CD4-positive, CD25-positive, alpha-beta regulatory T cell (primary cell): ENCODE results near the gene LRRC74A. TPM values are rescaled to one million over a fixed set of nuclear protein-coding genes. Genes with fewer than 3 reads are reported as not detected.
"Not testable (repeated sequence)": the region's sequence is repeated elsewhere in the genome, so short reads cannot be mapped to it uniquely, and the experiment has no call there.

Experiments used
- ATAC-seq, 2 donors: fragments of 150-1000 bp; cut with Tn5 transposase; one replicate each; pipeline ENCODE4 v1.10.0; 2021; ENCODE audit warnings: low read depth in 2 of 2, moderate number of reproducible peaks in 2 of 2, moderate library complexity in 1 of 2
- DNase-seq, 3 donors: peaks; one replicate each; pipeline versions ENCODE4 v3.0.0 to v3.0.0-alpha.2; 2012 to 2022; ENCODE audit warnings: mixed read lengths in 1 of 3
- H3K27ac ChIP-seq: one replicate; pipeline ENCODE4 v1.7.0; 2013; ENCODE audit warnings: mild to moderate bottlenecking, low read length; ENCODE audit not compliant: insufficient read depth, poor library complexity, severe bottlenecking
- H3K27me3 ChIP-seq: one replicate; pipeline ENCODE4 v1.7.0; 2013; ENCODE audit warnings: low read length; ENCODE audit not compliant: control insufficient read depth, insufficient read depth
- H3K36me3 ChIP-seq: one replicate; pipeline ENCODE4 v1.7.0; 2013; ENCODE audit warnings: mild to moderate bottlenecking, low read length, moderate library complexity; ENCODE audit not compliant: control insufficient read depth, insufficient read depth
- H3K4me1 ChIP-seq: 2 replicates; pipeline ENCODE4 v1.7.0; 2013; ENCODE audit warnings: mild to moderate bottlenecking, low read length; ENCODE audit not compliant: insufficient read depth, control insufficient read depth, poor library complexity, severe bottlenecking
- H3K4me3 ChIP-seq: one replicate; pipeline ENCODE4 v1.7.0; 2013; ENCODE audit warnings: low read depth, mild to moderate bottlenecking, low read length, moderate library complexity
- H3K9me3 ChIP-seq, 2 experiments: 1 replicate in 1 of 2; 2 replicates in 1 of 2; pipeline ENCODE4 v1.7.0; 2013; ENCODE audit warnings: low read length in 2 of 2, mild to moderate bottlenecking in 1 of 2, moderate library complexity in 1 of 2; ENCODE audit not compliant: control insufficient read depth in 2 of 2
- H3K27ac Mint-ChIP-seq, 3 donors: one replicate each; pipeline ENCODE4 v1.8.0; 2020 to 2022; ENCODE audit warnings: mild to moderate bottlenecking in 3 of 3, mixed read lengths in 3 of 3, moderate library complexity in 2 of 3
- H3K27me3 Mint-ChIP-seq: one replicate; pipeline ENCODE4 v1.8.0; 2022; ENCODE audit warnings: mild to moderate bottlenecking, mixed read lengths
- H3K36me3 Mint-ChIP-seq: one replicate; pipeline ENCODE4 v1.8.0; 2020; ENCODE audit warnings: mixed read lengths
- H3K4me1 Mint-ChIP-seq, 4 donors: one replicate each; pipeline ENCODE4 v1.8.0; 2020 to 2022; ENCODE audit warnings: mixed read lengths in 4 of 4, mild to moderate bottlenecking in 1 of 4
- H3K4me3 Mint-ChIP-seq, 4 donors: one replicate each; pipeline ENCODE4 v1.8.0; 2020 to 2022; ENCODE audit warnings: mild to moderate bottlenecking in 4 of 4, mixed read lengths in 4 of 4, moderate library complexity in 3 of 4
- H3K9me3 Mint-ChIP-seq, 7 donors: one replicate each; pipeline ENCODE4 v1.8.0; 2020 to 2022; ENCODE audit warnings: mixed read lengths in 7 of 7, mild to moderate bottlenecking in 3 of 7, moderate library complexity in 2 of 7
- polyA plus RNA-seq, 4 donors: library from polyadenylated mRNA; unstranded; fragments of 300-500 nt; fragmentation: Illumina TruSeq; gene quantifications; one replicate each; pipeline ENCODE4 v1.2.3, GENCODE V29; 2021
- total RNA-seq: library from RNA; stranded (reverse); gene quantifications from one replicate; pipeline ENCODE4 v1.2.3, GENCODE V29; 2022

Gene LRRC74A
- total and polyA plus RNA-seq, 5 donors from 2014 or later: not detected

GRCh38 chr14:76911473-76911872 lies 85.3 kb downstream of the LRRC74A start:
- Mint-ChIP-seq H3K9me3 (no peaks in the 10 kb centered on the region), H3K27me3 (no peaks in the 10 kb centered on the region), H3K36me3 (peaks cover 5% of the 10 kb centered on the region), H3K4me3 (no peak overlapping the region), H3K27ac (peak overlapping the region in 2 of 3 donors; percentile 62 to 74), H3K4me1 (peaks cover 7 to 32% (median 23%) of the 10 kb centered on the region in 4 donors)
- H3K27ac ChIP-seq: no peak overlapping the region
- no peaks in the 10 kb centered on the region for H3K36me3 ChIP-seq
- H3K9me3 ChIP-seq: no peaks in the 10 kb centered on the region
- no peak for DNase-seq
- H3K4me3 ChIP-seq: no peak overlapping the region
- no peak for ATAC-seq
- H3K4me1 ChIP-seq: peaks cover 19% of the 10 kb centered on the region
- H3K27me3 ChIP-seq: no peaks in the 10 kb centered on the region

GRCh38 chr14:76914533-76915081 lies 88.4 kb downstream of the LRRC74A start:
- not testable (repeated sequence) for H3K4me3 ChIP-seq, H3K9me3 ChIP-seq, H3K36me3 ChIP-seq, DNase-seq, H3K27me3 ChIP-seq, H3K4me3 Mint-ChIP-seq, H3K36me3 Mint-ChIP-seq, H3K27ac Mint-ChIP-seq, ATAC-seq, H3K27ac ChIP-seq, H3K9me3 Mint-ChIP-seq, H3K27me3 Mint-ChIP-seq
- H3K4me1 Mint-ChIP-seq: peaks cover 0 to 37% (median 16%) of the 10 kb centered on the region in 4 donors
- H3K4me1 ChIP-seq: peaks cover 19% of the 10 kb centered on the region

GRCh38 chr14:76916040-76916715 lies 90.0 kb downstream of the LRRC74A start:
- Mint-ChIP-seq H3K36me3 (no peaks in the 10 kb centered on the region), H3K4me1 (peaks cover 0 to 43% (median 19%) of the 10 kb centered on the region in 4 donors), H3K9me3 (no peaks in the 10 kb centered on the region), H3K27me3 (no peaks in the 10 kb centered on the region), H3K4me3 (no peak overlapping the region), H3K27ac (no peak overlapping the region)
- Histone ChIP-seq H3K27me3 (no peaks in the 10 kb centered on the region), H3K4me1 (peaks cover 28% of the 10 kb centered on the region), H3K27ac (no peak overlapping the region), H3K9me3 (no peaks in the 10 kb centered on the region), H3K36me3 (no peaks in the 10 kb centered on the region), H3K4me3 (no peak overlapping the region)
- ATAC-seq (no peak), DNase-seq (no peak)

- DNase-seq (no peak), ATAC-seq (no peak)
- no peak overlapping the region for H3K4me3 Mint-ChIP-seq
- H3K27ac Mint-ChIP-seq: peak overlapping the region in 1 of 3 donors; percentile 63
- H3K4me1 ChIP-seq: peaks cover 28% of the 10 kb centered on the region
- no peaks in the 10 kb centered on the region for H3K36me3 Mint-ChIP-seq
- no peaks in the 10 kb centered on the region for H3K9me3 Mint-ChIP-seq
- H3K27ac ChIP-seq: no peak overlapping the region
- no peaks in the 10 kb centered on the region for H3K27me3 ChIP-seq
- no peaks in the 10 kb centered on the region for H3K9me3 ChIP-seq
- H3K4me3 ChIP-seq: no peak overlapping the region
- no peaks in the 10 kb centered on the region for H3K27me3 Mint-ChIP-seq
- peaks cover 0 to 47% (median 20%) of the 10 kb centered on the region in 4 donors for H3K4me1 Mint-ChIP-seq
- H3K36me3 ChIP-seq: no peaks in the 10 kb centered on the region
Observed at GRCh38 chr14:76917158-76917596, 91.0 kb downstream of the LRRC74A start.

- H3K36me3 Mint-ChIP-seq: no peaks in the 10 kb centered on the region
- H3K27ac Mint-ChIP-seq: peak overlapping the region in 1 of 3 donors; percentile 29
- H3K4me3 Mint-ChIP-seq: no peak overlapping the region
- Histone ChIP-seq H3K4me3 (no peak overlapping the region), H3K27me3 (no peaks in the 10 kb centered on the region), H3K36me3 (no peaks in the 10 kb centered on the region), H3K9me3 (no peaks in the 10 kb centered on the region), H3K27ac (no peak overlapping the region), H3K4me1 (peaks cover 28% of the 10 kb centered on the region)
- peaks cover 0 to 50% (median 20%) of the 10 kb centered on the region in 4 donors for H3K4me1 Mint-ChIP-seq
- H3K9me3 Mint-ChIP-seq: no peaks in the 10 kb centered on the region
- no peak for ATAC-seq
- DNase-seq: no peak
- no peaks in the 10 kb centered on the region for H3K27me3 Mint-ChIP-seq
Observed at GRCh38 chr14:76917745-76918255, 91.6 kb downstream of the LRRC74A start.

- H3K4me3 Mint-ChIP-seq: no peak overlapping the region
- Histone ChIP-seq H3K27ac (no peak overlapping the region), H3K36me3 (no peaks in the 10 kb centered on the region), H3K4me1 (peaks cover 25% of the 10 kb centered on the region), H3K4me3 (no peak overlapping the region), H3K9me3 (no peaks in the 10 kb centered on the region), H3K27me3 (no peaks in the 10 kb centered on the region)
- no peaks in the 10 kb centered on the region for H3K36me3 Mint-ChIP-seq
- H3K4me1 Mint-ChIP-seq: peaks cover 0 to 49% (median 18%) of the 10 kb centered on the region in 4 donors
- DNase-seq (no peak), ATAC-seq (no peak)
- peak overlapping the region in 2 of 3 donors; percentile 29 to 63 for H3K27ac Mint-ChIP-seq
- no peaks in the 10 kb centered on the region for H3K27me3 Mint-ChIP-seq
- no peaks in the 10 kb centered on the region for H3K9me3 Mint-ChIP-seq
Observed at GRCh38 chr14:76918256-76918781, 92.1 kb downstream of the LRRC74A start.

- no peak overlapping the region for H3K4me3 Mint-ChIP-seq
- peak overlapping the region in 1 of 3 donors; percentile 29 for H3K27ac Mint-ChIP-seq
- H3K4me1 Mint-ChIP-seq: peaks cover 0 to 49% (median 16%) of the 10 kb centered on the region in 4 donors
Observed at GRCh38 chr14:76918782-76919394, 92.7 kb downstream of the LRRC74A start.

More at GRCh38 chr14:76918782-76919394, 92.7 kb downstream of the LRRC74A start:
- ATAC-seq (no peak), DNase-seq (no peak)
- no peaks in the 10 kb centered on the region for H3K9me3 ChIP-seq
- no peaks in the 10 kb centered on the region for H3K27me3 ChIP-seq
- no peaks in the 10 kb centered on the region for H3K36me3 Mint-ChIP-seq
- H3K4me1 ChIP-seq: peaks cover 20% of the 10 kb centered on the region
- H3K9me3 Mint-ChIP-seq: no peaks in the 10 kb centered on the region
- no peaks in the 10 kb centered on the region for H3K36me3 ChIP-seq
- no peak overlapping the region for H3K4me3 ChIP-seq
- H3K27ac ChIP-seq: no peak overlapping the region
- H3K27me3 Mint-ChIP-seq: no peaks in the 10 kb centered on the region
